ENCODE results near the gene THAP11. TPM values are rescaled to one million over a fixed set of nuclear protein-coding genes. Genes with fewer than 3 reads are reported as not detected.

The THAP11 gene
- total and polyA plus RNA-seq, 2 of the 13 experiments (the other 11 are each of a cell fraction or from before 2014, with no cell fraction given): 44.2 to 53.4 TPM

GRCh38 chr16:67846320-67847063 is 4.4 kb downstream of the THAP11 start, which contains the start of gene NUTF2 (continued):
- peak; percentile 89 for TF ChIP-seq HNRNPK (IDR thresholded peaks at IDR 0.05; ENCODE audit: low read depth, low read length, poor library complexity, severe bottlenecking)
- peak; percentile 77 for TF ChIP-seq SALL2 (CRISPR knock-in tag; IDR thresholded peaks at IDR 0.05)
- peak; percentile 82 for TF ChIP-seq RXRB (CRISPR knock-in tag; IDR thresholded peaks at IDR 0.05; ENCODE audit: borderline replicate concordance)
- no peak for TF ChIP-seq RFXANK (CRISPR knock-in tag; IDR thresholded peaks at IDR 0.05)
- no peak for TF ChIP-seq SOX6 (IDR thresholded peaks at IDR 0.05)
- peak; percentile 86 for TF ChIP-seq SOX6 (CRISPR knock-in tag; IDR thresholded peaks at IDR 0.05)
- TF ChIP-seq MTA1 (CRISPR knock-in tag; IDR thresholded peaks at IDR 0.05; ENCODE audit: borderline replicate concordance): peak; percentile 83
- TF ChIP-seq SNAPC2 (CRISPR knock-in tag; IDR thresholded peaks at IDR 0.05): peak; percentile 75; the same call in 1 of the 2 replicates
- peak; percentile 67; the same call in 1 of the 2 replicates for TF ChIP-seq ZNF44 (CRISPR knock-in tag; IDR thresholded peaks at IDR 0.05)
- no peak for TF ChIP-seq ZNF260 (CRISPR knock-in tag; IDR thresholded peaks at IDR 0.05; ENCODE audit: borderline replicate concordance, low read depth)
- TF ChIP-seq MIXL1 (CRISPR knock-in tag; IDR thresholded peaks at IDR 0.05): no peak
- peak; percentile 91; the same call in 1 of the 2 replicates for TF ChIP-seq ZNF136 (CRISPR knock-in tag; IDR thresholded peaks at IDR 0.05; ENCODE audit: low read depth)
- no peak for TF ChIP-seq RARG (CRISPR knock-in tag; IDR thresholded peaks at IDR 0.05; ENCODE audit: low read depth)
- TF ChIP-seq, protein P1, sequence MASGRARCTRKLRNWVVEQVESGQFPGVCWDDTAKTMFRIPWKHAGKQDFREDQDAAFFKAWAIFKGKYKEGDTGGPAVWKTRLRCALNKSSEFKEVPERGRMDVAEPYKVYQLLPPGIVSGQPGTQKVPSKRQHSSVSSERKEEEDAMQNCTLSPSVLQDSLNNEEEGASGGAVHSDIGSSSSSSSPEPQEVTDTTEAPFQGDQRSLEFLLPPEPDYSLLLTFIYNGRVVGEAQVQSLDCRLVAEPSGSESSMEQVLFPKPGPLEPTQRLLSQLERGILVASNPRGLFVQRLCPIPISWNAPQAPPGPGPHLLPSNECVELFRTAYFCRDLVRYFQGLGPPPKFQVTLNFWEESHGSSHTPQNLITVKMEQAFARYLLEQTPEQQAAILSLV (CRISPR knock-in tag; IDR thresholded peaks at IDR 0.05; ENCODE audit: borderline replicate concordance): peak; percentile 99
- TF ChIP-seq ZNF10 (CRISPR knock-in tag; IDR thresholded peaks at IDR 0.05; ENCODE audit: borderline replicate concordance, low read depth): no peak
- peak; percentile 81; the same call in 1 of the 2 replicates for TF ChIP-seq FOXJ3 (CRISPR knock-in tag; IDR thresholded peaks at IDR 0.05; ENCODE audit: borderline replicate concordance)
- peak; percentile 96 for TF ChIP-seq ZNF709 (CRISPR knock-in tag; IDR thresholded peaks at IDR 0.05)
- peak; percentile 39 to 58; a peak in 3 of 4 replicates for TF ChIP-seq NR2F1 (CRISPR knock-in tag; IDR thresholded peaks at IDR 0.05)
- TF ChIP-seq, protein P2, sequence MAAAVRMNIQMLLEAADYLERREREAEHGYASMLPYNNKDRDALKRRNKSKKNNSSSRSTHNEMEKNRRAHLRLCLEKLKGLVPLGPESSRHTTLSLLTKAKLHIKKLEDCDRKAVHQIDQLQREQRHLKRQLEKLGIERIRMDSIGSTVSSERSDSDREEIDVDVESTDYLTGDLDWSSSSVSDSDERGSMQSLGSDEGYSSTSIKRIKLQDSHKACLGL (CRISPR knock-in tag; IDR thresholded peaks at IDR 0.05): peak; percentile 89; the same call in 1 of the 2 replicates
- TF ChIP-seq SP5 (CRISPR knock-in tag; IDR thresholded peaks at IDR 0.05; ENCODE audit: borderline replicate concordance, low read depth): peak; percentile 98
- TF ChIP-seq WIZ (CRISPR knock-in tag; IDR thresholded peaks at IDR 0.05): peak; percentile 71; the same call in 1 of the 2 replicates
- no peak for TF ChIP-seq SP1 (IDR thresholded peaks at IDR 0.05)
- peak; percentile 68 for TF ChIP-seq SP1 (CRISPR knock-in tag; IDR thresholded peaks at IDR 0.05)
- TF ChIP-seq NFATC3 (CRISPR knock-in tag; IDR thresholded peaks at IDR 0.05): 0 out of 2 replicates have a peak, but pooled peaks have one; percentile 31
- TF ChIP-seq FOXC1 (CRISPR knock-in tag; IDR thresholded peaks at IDR 0.05; ENCODE audit: borderline replicate concordance): peak; percentile 31; the same call in 1 of the 2 replicates
- TF ChIP-seq CBFB (CRISPR knock-in tag; IDR thresholded peaks at IDR 0.05): peak; percentile 93
- TF ChIP-seq, protein P3, sequence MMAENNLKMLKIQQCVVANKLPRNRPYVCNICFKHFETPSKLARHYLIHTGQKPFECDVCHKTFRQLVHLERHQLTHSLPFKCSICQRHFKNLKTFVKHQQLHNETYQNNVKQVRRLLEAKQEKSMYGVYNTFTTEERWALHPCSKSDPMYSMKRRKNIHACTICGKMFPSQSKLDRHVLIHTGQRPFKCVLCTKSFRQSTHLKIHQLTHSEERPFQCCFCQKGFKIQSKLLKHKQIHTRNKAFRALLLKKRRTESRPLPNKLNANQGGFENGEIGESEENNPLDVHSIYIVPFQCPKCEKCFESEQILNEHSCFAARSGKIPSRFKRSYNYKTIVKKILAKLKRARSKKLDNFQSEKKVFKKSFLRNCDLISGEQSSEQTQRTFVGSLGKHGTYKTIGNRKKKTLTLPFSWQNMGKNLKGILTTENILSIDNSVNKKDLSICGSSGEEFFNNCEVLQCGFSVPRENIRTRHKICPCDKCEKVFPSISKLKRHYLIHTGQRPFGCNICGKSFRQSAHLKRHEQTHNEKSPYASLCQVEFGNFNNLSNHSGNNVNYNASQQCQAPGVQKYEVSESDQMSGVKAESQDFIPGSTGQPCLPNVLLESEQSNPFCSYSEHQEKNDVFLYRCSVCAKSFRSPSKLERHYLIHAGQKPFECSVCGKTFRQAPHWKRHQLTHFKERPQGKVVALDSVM (CRISPR knock-in tag; IDR thresholded peaks at IDR 0.05): peak; percentile 100

All from HepG2 (cell line).